CD4-positive, alpha-beta memory T cell (primary cell): ENCODE measurements around the gene MAPK1IP1L. TPM values are rescaled to one million over a fixed set of nuclear protein-coding genes. Genes with fewer than 3 reads are reported as not detected.
"Not testable (repeated sequence)": the region's sequence is repeated elsewhere in the genome, so short reads cannot be mapped to it uniquely, and the experiment has no call there.

ENCODE experiments used
- CTCF ChIA-PET: fragments of 350-600 bp; sonication (Branson Sonifier 250); formaldehyde crosslinking; loops from one replicate; lab custom pipeline; 2021; ENCODE audit warnings: inconsistent platforms; ENCODE audit not compliant: partially characterized antibody; lab: Charles Lee
- POLR2A ChIA-PET: fragments of 350-600 bp; sonication (Branson Sonifier 250); formaldehyde crosslinking; loops from one replicate; lab custom pipeline; 2021; ENCODE audit not compliant: partially characterized antibody; lab: Charles Lee
- DNase-seq, 5 donors: peaks; one replicate each; pipeline versions ENCODE4 v3.0.0 to v3.0.0-alpha.2; 2020 to 2022; ENCODE audit warnings: mixed read lengths in 1 of 5
- H3K27ac ChIP-seq: one replicate; pipeline ENCODE4 v1.7.0; 2013; ENCODE audit warnings: low read depth, low read length
- H3K27me3 ChIP-seq: 2 replicates; pipeline ENCODE4 v1.7.0; 2013; ENCODE audit warnings: mild to moderate bottlenecking, low read length, moderate library complexity; ENCODE audit not compliant: insufficient read depth
- H3K36me3 ChIP-seq: 2 replicates; pipeline ENCODE4 v1.7.0; 2013; ENCODE audit warnings: mild to moderate bottlenecking, low read length, moderate library complexity; ENCODE audit not compliant: insufficient read depth
- H3K4me1 ChIP-seq: 2 replicates; pipeline ENCODE4 v1.7.0; 2013; ENCODE audit warnings: mild to moderate bottlenecking, low read length, moderate library complexity; ENCODE audit not compliant: insufficient read depth
- H3K4me3 ChIP-seq, 2 donors: one replicate each; pipeline ENCODE4 v1.7.0; 2013; ENCODE audit warnings: low read length in 2 of 2, mild to moderate bottlenecking in 1 of 2
- H3K9me3 ChIP-seq, 2 donors: one replicate each; pipeline ENCODE4 v1.7.0; 2013; ENCODE audit warnings: low read length in 2 of 2, control low read depth in 1 of 2; ENCODE audit not compliant: control insufficient read depth in 1 of 2
- H3K27ac Mint-ChIP-seq, 7 donors: one replicate each; pipeline ENCODE4 v1.8.0; 2020 to 2021; ENCODE audit warnings: mixed read lengths in 7 of 7, mild to moderate bottlenecking in 6 of 7, inconsistent platforms in 3 of 7, moderate library complexity in 3 of 7
- H3K27me3 Mint-ChIP-seq, 2 donors: one replicate each; pipeline ENCODE4 v1.8.0; 2020 to 2021; ENCODE audit warnings: mixed read lengths in 2 of 2
- H3K36me3 Mint-ChIP-seq, 2 donors: one replicate each; pipeline ENCODE4 v1.8.0; 2020 to 2021; ENCODE audit warnings: mixed read lengths in 2 of 2, inconsistent platforms in 1 of 2, mild to moderate bottlenecking in 1 of 2
- H3K4me1 Mint-ChIP-seq, 4 donors: one replicate each; pipeline ENCODE4 v1.8.0; 2020 to 2021; ENCODE audit warnings: mixed read lengths in 4 of 4, mild to moderate bottlenecking in 1 of 4
- H3K4me3 Mint-ChIP-seq, 8 donors: one replicate each; pipeline ENCODE4 v1.8.0; 2020 to 2021; ENCODE audit warnings: mixed read lengths in 8 of 8, mild to moderate bottlenecking in 7 of 8, moderate library complexity in 6 of 8, inconsistent platforms in 3 of 8
- H3K9me3 Mint-ChIP-seq, 8 donors: one replicate each; pipeline ENCODE4 v1.8.0; 2020 to 2021; ENCODE audit warnings: mixed read lengths in 8 of 8, mild to moderate bottlenecking in 5 of 8, inconsistent platforms in 3 of 8, moderate library complexity in 1 of 8
- intact Hi-C: fragments of 100-400 bp; cut with micrococcal nuclease; formaldehyde crosslinking; loops from one replicate; pipeline ENCODE4 v1.15.1; 2023
- polyA plus RNA-seq, 2 donors: library from polyadenylated mRNA; unstranded; fragments of 300-500 nt; fragmentation: Illumina TruSeq; gene quantifications; one replicate each; pipeline ENCODE4 v1.2.3, GENCODE V29; 2021
- total RNA-seq, 2 experiments: library from RNA; stranded (reverse); gene quantifications; one replicate each; pipeline ENCODE4 v1.2.3, GENCODE V29; 2021

The MAPK1IP1L gene
- total and polyA plus RNA-seq, 4 experiments from 2014 or later: 67.2 to 89.3 (median 77.8) TPM

DNA sequence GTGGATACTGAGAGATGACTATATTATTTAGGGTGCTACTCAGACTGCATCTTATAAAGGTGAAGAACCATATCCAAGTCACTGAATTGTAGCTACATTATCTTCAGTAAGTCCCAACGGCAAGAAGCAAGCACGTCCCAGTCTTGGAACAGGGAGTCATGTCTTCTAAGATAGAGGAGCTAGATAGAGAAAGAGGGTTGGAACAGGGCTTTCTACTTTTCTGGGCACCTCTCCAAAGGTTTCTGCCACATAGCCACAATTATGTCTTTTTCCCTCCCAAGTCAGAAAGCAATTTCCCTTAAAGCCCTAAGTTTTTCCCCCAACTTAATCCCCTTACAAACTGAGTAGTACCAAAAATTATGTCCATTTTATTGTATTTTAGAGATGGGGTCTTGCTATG is 22.4 kb downstream of the MAPK1IP1L start:
- Mint-ChIP-seq H3K27me3 (no peaks in the 10 kb centered on the region), H3K27ac (peak overlapping the region in 2 of 7 donors; percentile 20 to 25), H3K4me3 (peak overlapping the region in 1 of 8 donors; percentile 31), H3K9me3 (no peaks in the 10 kb centered on the region), H3K36me3 (no peaks in the 10 kb centered on the region), H3K4me1 (peaks cover 25 to 44% (median 38%) of the 10 kb centered on the region in 4 donors)
- Histone ChIP-seq H3K27ac (no peak overlapping the region), H3K4me1 (peaks cover 37% of the 10 kb centered on the region), H3K4me3 (no peak overlapping the region), H3K9me3 (no peaks in the 10 kb centered on the region), H3K36me3 (no peaks in the 10 kb centered on the region), H3K27me3 (no peaks in the 10 kb centered on the region)
- no peak for DNase-seq
- POLR2A ChIA-PET: no interaction called here
- CTCF ChIA-PET: no interaction called here
- intact Hi-C loops: loop anchor here (2.0 kb wide), 1 partner anchor 23 kb away; the partner anchor contains the start of gene MAPK1IP1L

DNA sequence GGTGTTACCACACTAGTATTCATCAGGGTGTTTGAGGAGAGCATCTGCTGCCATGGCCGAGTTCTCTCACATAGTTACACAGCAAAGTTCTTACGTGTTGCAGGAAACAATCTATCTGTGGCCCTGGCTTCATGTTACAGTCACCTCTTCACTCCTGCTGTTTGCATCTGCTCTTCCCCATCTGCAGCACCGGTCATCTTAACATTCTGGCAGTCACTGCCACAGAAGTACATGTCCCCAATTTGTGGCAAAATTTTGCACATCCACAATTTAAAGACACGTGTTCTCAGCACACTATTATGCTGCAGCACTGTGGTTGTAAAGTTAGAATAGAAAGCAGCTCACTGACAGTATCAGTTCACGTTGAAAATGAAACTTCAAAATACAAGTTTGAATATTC is 23.2 kb downstream of the MAPK1IP1L start:
- Histone ChIP-seq H3K9me3 (no peaks in the 10 kb centered on the region), H3K27me3 (no peaks in the 10 kb centered on the region), H3K4me3 (no peak overlapping the region), H3K36me3 (no peaks in the 10 kb centered on the region), H3K4me1 (peaks cover 37% of the 10 kb centered on the region), H3K27ac (no peak overlapping the region)
- no peak for DNase-seq
- H3K36me3 Mint-ChIP-seq: no peaks in the 10 kb centered on the region
- peak overlapping the region; percentile 57 to 85 (median 78) for H3K4me3 Mint-ChIP-seq
- H3K27ac Mint-ChIP-seq: peak overlapping the region in 4 of 7 donors; percentile 72 to 77 (median 74)
- H3K27me3 Mint-ChIP-seq: no peaks in the 10 kb centered on the region
- no peaks in the 10 kb centered on the region for H3K9me3 Mint-ChIP-seq
- POLR2A ChIA-PET: no interaction called here
- intact Hi-C loops: no loop called here
- H3K4me1 Mint-ChIP-seq: peaks cover 25 to 44% (median 38%) of the 10 kb centered on the region in 4 donors
- CTCF ChIA-PET: no interaction called here

DNA sequence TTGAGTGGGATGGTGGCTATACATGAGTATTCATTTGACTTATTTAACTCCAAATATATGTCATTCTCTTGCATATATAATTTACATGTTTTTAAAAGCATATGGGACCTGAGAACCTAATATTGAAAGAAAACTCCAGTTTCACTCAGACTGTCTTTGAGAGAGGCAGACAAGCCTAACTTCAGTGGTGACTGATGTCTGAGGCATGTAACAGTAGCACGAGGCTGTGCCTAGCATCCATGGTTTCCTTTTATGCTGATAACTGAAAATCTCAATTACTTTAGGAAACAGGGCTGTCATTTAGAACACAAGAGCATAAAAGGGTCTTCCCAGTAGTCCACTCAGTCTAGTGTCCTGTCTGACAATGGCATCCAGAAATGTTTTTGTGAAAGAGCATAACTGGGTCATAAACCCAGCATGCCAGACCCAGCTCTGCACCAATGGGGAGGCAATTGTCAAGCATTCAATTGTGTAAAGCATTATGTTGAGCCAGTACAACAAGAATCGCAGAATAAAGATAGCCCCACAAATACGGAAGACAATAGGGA is 24.3 kb downstream of the MAPK1IP1L start:
- intact Hi-C loops: no loop called here
- no peak for DNase-seq
- Histone ChIP-seq H3K27ac (no peak overlapping the region), H3K4me1 (peaks cover 37% of the 10 kb centered on the region), H3K27me3 (no peaks in the 10 kb centered on the region), H3K9me3 (no peaks in the 10 kb centered on the region), H3K36me3 (no peaks in the 10 kb centered on the region), H3K4me3 (no peak overlapping the region)
- Mint-ChIP-seq H3K9me3 (no peaks in the 10 kb centered on the region), H3K36me3 (no peaks in the 10 kb centered on the region), H3K27ac (no peak overlapping the region), H3K4me1 (peaks cover 25 to 43% (median 38%) of the 10 kb centered on the region in 4 donors), H3K27me3 (no peaks in the 10 kb centered on the region), H3K4me3 (peak overlapping the region in 5 of 8 donors; percentile 3 to 85 (median 70))
- POLR2A ChIA-PET: no interaction called here
- CTCF ChIA-PET: interaction anchor here (1.7 kb wide), 1 partner anchor 16 kb away, joined by 4 read pairs; no protein-coding TSS in a partner anchor

DNA sequence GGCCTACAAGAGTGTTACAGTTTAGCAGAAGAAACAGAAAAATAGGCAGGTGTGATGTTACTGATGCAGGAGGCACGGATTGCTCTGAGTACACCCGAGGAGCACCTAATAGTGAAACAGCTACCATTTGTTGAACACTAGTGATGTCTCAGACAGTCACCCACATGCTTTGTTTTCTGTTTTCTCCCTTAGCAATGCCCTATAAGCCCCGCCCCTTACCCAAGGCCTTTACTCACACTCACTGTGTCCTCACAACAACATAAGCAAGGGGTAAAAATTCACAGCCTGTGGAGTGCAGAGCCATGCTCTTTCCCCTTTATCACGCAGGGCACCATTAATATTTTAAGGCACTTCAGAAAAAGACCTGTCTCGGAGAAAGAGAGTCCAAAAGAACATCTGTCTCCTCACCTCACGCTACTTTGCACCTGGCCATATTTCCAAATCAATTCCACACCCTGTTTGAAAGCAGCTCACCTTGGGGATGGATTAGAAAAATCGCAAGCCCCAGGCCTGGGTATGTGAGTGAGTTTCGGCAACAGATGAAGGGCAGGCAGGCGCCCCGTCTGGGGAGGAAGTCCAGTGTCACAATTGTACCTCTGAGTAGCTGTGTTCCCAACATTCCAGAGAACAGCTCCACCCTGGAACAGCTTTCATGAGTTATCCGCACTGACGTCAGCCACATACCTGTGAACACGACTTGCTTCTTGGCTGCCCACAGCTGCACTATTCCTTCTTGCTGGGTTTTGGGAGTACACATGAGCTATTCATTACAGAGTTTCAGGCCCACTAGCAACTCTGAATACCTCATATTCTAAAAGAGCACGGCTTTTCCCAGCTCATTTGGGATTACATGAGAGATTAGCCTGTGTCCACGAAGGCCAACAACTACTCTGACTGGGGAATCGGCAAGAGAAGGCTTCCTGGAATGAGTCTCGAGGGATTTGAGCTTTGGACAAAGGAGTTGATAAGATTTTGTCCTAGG is 26.0 kb downstream of the MAPK1IP1L start:
- H3K36me3 Mint-ChIP-seq: no peaks in the 10 kb centered on the region
- peak overlapping the region in 1 of 7 donors; percentile 41 for H3K27ac Mint-ChIP-seq

DNA sequence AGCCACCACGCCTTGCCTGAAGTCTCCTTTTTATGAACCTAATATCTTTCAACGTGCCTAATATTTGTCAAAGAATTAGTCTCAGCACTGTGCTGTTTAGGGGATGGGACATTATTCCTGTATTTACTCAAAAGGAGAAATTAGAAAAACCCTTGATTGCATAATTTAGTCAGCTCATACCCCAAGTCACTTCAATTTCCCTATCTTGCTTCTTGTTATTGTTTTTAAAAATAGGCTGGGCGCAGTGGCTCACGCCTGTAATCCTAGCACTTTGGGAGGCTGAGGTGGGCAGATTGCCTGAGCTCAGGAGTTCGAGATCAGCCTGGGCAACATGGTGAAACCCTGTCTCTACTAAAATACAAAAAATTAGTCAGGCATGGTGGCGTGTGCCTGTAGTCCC is 28.5 kb downstream of the MAPK1IP1L start:
- H3K4me1 ChIP-seq: peaks cover 11% of the 10 kb centered on the region
- H3K27me3 ChIP-seq, H3K36me3 Mint-ChIP-seq, H3K27ac ChIP-seq, H3K4me3 ChIP-seq, H3K4me3 Mint-ChIP-seq, H3K27me3 Mint-ChIP-seq, H3K9me3 ChIP-seq, DNase-seq, H3K9me3 Mint-ChIP-seq, H3K36me3 ChIP-seq, intact Hi-C loops, H3K27ac Mint-ChIP-seq: not testable (repeated sequence)
- peaks cover 7 to 11% (median 9%) of the 10 kb centered on the region in 4 donors for H3K4me1 Mint-ChIP-seq
- ChIA-PET CTCF (interaction anchor here (1.0 to 1.4 kb wide), 4 partner anchors 8 to 29 kb away, joined by 3 to 4 read pairs (median 4); no protein-coding TSS in a partner anchor), POLR2A (interaction anchor here (0.6 to 1.1 kb wide), 2 partner anchors 18 to 28 kb away, joined by 3 read pairs; partner anchors contain the start of gene MAPK1IP1L)

More for the DNA sequence above, 26.0 kb downstream of the MAPK1IP1L start:
- Histone ChIP-seq H3K27ac (no peak overlapping the region), H3K4me3 (no peak overlapping the region), H3K4me1 (peaks cover 29% of the 10 kb centered on the region), H3K36me3 (no peaks in the 10 kb centered on the region), H3K9me3 (no peaks in the 10 kb centered on the region), H3K27me3 (no peaks in the 10 kb centered on the region)
- intact Hi-C loops: no loop called here
- Mint-ChIP-seq H3K4me1 (peaks cover 16 to 26% (median 23%) of the 10 kb centered on the region in 4 donors), H3K27me3 (no peaks in the 10 kb centered on the region), H3K9me3 (no peaks in the 10 kb centered on the region), H3K4me3 (no peak overlapping the region)
- DNase-seq: no peak
- CTCF ChIA-PET: interaction anchor here (0.6 to 1.7 kb wide), 6 partner anchors 15 to 369 kb away, joined by 3 to 7 read pairs (median 3); no protein-coding TSS in a partner anchor
- POLR2A ChIA-PET: no interaction called here

DNA sequence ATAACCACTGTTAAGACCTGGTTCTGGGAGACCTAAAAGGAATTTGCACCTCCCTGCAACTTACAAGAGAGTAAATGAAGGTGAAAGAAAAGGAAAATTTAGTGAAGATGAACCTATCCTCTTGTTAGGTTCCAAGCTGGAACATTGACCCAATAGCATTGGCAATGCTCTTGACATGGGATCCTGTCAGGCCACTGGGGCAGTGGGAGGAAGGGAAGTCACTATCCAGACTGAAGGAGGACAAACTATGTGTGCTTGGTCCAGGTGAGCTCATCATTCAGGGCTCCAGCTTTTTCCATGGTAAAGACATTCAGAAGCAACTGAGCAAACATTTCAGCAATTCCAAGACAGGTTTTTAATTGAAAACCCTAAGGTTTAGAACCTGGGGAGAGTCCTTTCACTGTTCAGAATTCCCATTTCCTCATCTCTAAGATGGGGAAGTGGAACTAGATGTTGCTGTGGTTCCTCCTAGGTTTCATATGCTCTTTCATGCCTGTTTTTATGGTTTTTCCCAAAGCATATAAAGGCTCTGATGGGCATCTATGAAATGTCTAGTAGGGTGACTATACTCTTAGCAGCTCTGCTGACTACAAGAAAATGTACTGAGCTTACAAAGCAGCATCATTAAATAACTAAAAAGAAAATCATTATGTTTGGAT is 33.1 kb downstream of the MAPK1IP1L start:
- H3K4me3 ChIP-seq: no peak overlapping the region
- peaks cover 2 to 3% (median 2%) of the 10 kb centered on the region in 4 donors for H3K4me1 Mint-ChIP-seq
- H3K27me3 ChIP-seq: no peaks in the 10 kb centered on the region
- CTCF ChIA-PET: interaction anchor here (1.5 to 3.2 kb wide), 3 partner anchors 12 to 75 kb away, joined by 4 to 20 read pairs (median 9); no protein-coding TSS in a partner anchor
- H3K4me3 Mint-ChIP-seq: no peak overlapping the region
- H3K4me1 ChIP-seq: peaks cover 3% of the 10 kb centered on the region
- H3K36me3 ChIP-seq: no peaks in the 10 kb centered on the region
- no peak overlapping the region for H3K27ac ChIP-seq
- DNase-seq: no peak
- H3K27ac Mint-ChIP-seq: no peak overlapping the region
- H3K9me3 ChIP-seq: no peaks in the 10 kb centered on the region
- no peaks in the 10 kb centered on the region for H3K27me3 Mint-ChIP-seq
- H3K36me3 Mint-ChIP-seq: no peaks in the 10 kb centered on the region
- POLR2A ChIA-PET: no interaction called here
- intact Hi-C loops: loop anchor here (5.0 kb wide), 1 partner anchor 43 kb away; the partner anchor contains the start of gene LGALS3
- no peaks in the 10 kb centered on the region for H3K9me3 Mint-ChIP-seq
